Hematopoietic multipotent progenitor cell treated with erythropoietin and hydrocortisone succinate and interleukin-3 and kit ligand, for 4 days (in vitro differentiated cells): Measurements from ENCODE around the gene OXNAD1.

Source experiments
- DNase-seq: peaks from one replicate; pipeline ENCODE4 v3.0.0-alpha.2; 2015

Gene OXNAD1

GRCh38 chr3:16264708-16265454 is at the start of gene OXNAD1, which contains the start of gene DPH3:
OXNAD1 (plus strand) TSS chr3:16265212; CDS start chr3:16270953, 5,741 bp downstream.
DPH3 (minus strand) TSS chr3:16264943; CDS start chr3:16264876, 67 bp downstream.
- DNase-seq, result peak; percentile 100

- DNase-seq, result no peak
Observed at GRCh38 chr3:16216373-16216935, 48.6 kb upstream of the OXNAD1 start.

GRCh38 chr3:16219777-16220176 is 45.2 kb upstream of the OXNAD1 start:
- DNase-seq, result no peak

- DNase-seq, result no peak
Observed at GRCh38 chr3:16221990-16222389, 43.0 kb upstream of the OXNAD1 start.

GRCh38 chr3:16222547-16222946 is 42.5 kb upstream of the OXNAD1 start:
- DNase-seq, result no peak

GRCh38 chr3:16224325-16224724 is 40.7 kb upstream of the OXNAD1 start:
- DNase-seq, result no peak

- no peak for DNase-seq
Observed at GRCh38 chr3:16227566-16227965, 37.4 kb upstream of the OXNAD1 start.

GRCh38 chr3:16229681-16230080 is 35.3 kb upstream of the OXNAD1 start:
- DNase-seq, result peak; percentile 16

- DNase-seq, result no peak
Observed at GRCh38 chr3:16231983-16232382, 33.0 kb upstream of the OXNAD1 start.

- DNase-seq, result no peak
Observed at GRCh38 chr3:16233806-16234205, 31.2 kb upstream of the OXNAD1 start.

- no peak for DNase-seq
Observed at GRCh38 chr3:16234281-16234680, 30.7 kb upstream of the OXNAD1 start.

GRCh38 chr3:16236030-16236639 is 28.9 kb upstream of the OXNAD1 start:
- DNase-seq, result no peak

GRCh38 chr3:16236856-16237393 is 28.1 kb upstream of the OXNAD1 start:
- DNase-seq, result no peak

GRCh38 chr3:16239086-16239770 is 25.8 kb upstream of the OXNAD1 start:
- DNase-seq, result no peak

GRCh38 chr3:16239780-16240179 is 25.2 kb upstream of the OXNAD1 start:
- no peak for DNase-seq

GRCh38 chr3:16240229-16241023 is 24.6 kb upstream of the OXNAD1 start:
- no peak for DNase-seq

- no peak for DNase-seq
Observed at GRCh38 chr3:16241225-16241624, 23.8 kb upstream of the OXNAD1 start.

- DNase-seq, result no peak
Observed at GRCh38 chr3:16242177-16242576, 22.8 kb upstream of the OXNAD1 start.

- DNase-seq, result no peak
Observed at GRCh38 chr3:16243706-16244490, 21.1 kb upstream of the OXNAD1 start.

GRCh38 chr3:16245609-16246008 is 19.4 kb upstream of the OXNAD1 start:
- no peak for DNase-seq

GRCh38 chr3:16247282-16248061 is 17.5 kb upstream of the OXNAD1 start:
- peak; percentile 93 for DNase-seq
